Mammary epithelial cell (primary cell): Measurements from ENCODE around the gene HRC.

Experiments used
- EZH2 ChIP-seq: IDR thresholded peaks from 2 replicates; pipeline ENCODE4 v1.6.1; 2012; ENCODE audit warnings: low read length, inconsistent platforms, borderline replicate concordance
- TF ChIP-seq, protein P1 (sequence below), 2 donors: IDR thresholded peaks in 1 of 2; conservative IDR thresholded peaks in 1 of 2; 2 replicates each; pipeline ENCODE4 v1.5.1; 2011 to 2012; ENCODE audit warnings: inconsistent platforms in 2 of 2, low read length in 2 of 2, mild to moderate bottlenecking in 2 of 2, control low read depth in 1 of 2, low read depth in 1 of 2; ENCODE audit not compliant: insufficient read depth in 1 of 2; ENCODE audit errors: extremely low read depth in 1 of 2

DNA sequence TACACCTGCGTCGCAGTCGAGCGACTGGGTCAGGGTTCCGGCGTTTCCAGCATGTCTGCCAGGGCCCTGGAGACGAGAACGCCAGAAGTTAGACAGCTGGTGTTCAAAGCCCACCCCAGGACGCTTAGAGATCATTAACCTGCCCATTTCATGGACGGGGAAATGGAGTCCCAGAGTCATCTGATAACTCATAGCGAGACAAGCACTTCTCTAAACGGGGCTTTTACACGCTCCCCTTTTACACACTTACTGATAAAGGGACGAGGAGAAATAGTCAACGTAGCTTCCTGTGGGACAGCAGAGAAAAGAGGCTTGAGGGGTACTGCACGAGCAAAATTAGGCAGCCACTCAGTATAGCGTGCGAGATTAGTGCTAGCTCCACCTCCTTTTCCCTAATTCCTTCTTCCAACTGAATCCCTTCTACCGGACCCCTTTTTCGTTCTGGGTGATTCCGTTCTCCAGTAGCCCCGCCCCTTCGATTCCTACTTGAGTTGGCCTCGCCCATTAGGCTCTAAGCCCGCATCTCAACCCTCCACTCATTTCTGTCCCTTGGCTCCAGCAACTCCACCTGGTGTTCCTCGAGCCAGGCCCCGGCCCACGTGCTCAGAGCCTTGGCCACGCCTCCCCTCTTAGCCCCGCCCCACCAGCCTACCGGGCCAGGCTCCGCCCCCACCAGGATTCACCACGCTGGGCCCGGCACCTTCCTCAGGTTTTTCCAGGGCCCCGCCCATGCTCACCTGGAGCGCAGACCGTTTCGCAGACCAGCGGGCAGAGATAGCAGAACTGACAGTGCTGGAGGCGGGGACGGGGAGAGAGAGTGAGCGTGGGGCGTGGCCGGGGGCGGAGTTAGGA, 3.7 kb downstream of the HRC start:
- TF ChIP-seq, protein P1, sequence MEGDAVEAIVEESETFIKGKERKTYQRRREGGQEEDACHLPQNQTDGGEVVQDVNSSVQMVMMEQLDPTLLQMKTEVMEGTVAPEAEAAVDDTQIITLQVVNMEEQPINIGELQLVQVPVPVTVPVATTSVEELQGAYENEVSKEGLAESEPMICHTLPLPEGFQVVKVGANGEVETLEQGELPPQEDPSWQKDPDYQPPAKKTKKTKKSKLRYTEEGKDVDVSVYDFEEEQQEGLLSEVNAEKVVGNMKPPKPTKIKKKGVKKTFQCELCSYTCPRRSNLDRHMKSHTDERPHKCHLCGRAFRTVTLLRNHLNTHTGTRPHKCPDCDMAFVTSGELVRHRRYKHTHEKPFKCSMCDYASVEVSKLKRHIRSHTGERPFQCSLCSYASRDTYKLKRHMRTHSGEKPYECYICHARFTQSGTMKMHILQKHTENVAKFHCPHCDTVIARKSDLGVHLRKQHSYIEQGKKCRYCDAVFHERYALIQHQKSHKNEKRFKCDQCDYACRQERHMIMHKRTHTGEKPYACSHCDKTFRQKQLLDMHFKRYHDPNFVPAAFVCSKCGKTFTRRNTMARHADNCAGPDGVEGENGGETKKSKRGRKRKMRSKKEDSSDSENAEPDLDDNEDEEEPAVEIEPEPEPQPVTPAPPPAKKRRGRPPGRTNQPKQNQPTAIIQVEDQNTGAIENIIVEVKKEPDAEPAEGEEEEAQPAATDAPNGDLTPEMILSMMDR (conservative IDR thresholded peaks at IDR 0.05 in 1 of 2, IDR thresholded peaks at IDR 0.05 in 1 of 2; ENCODE audit: extremely low read depth in 1 of 2, insufficient read depth in 1 of 2, low read depth in 1 of 2, low read length in 2 of 2) = no peak
- no peak for TF ChIP-seq EZH2
